Activated CD4-positive, alpha-beta T cell treated with anti-CD3 and anti-CD28 coated beads for 36 hours (primary cell): Measurements from ENCODE around the gene CEP162. TPM values are rescaled to one million over a fixed set of nuclear protein-coding genes. Genes with fewer than 3 reads are reported as not detected.
"Not testable (repeated sequence)": the region's sequence is repeated elsewhere in the genome, so short reads cannot be mapped to it uniquely, and the experiment has no call there.

ENCODE experiments used
- ATAC-seq: fragments of 200-7000 bp; cut with Tn5 transposase; one replicate; pipeline ENCODE4 v1.10.0; 2021; ENCODE audit warnings: mild to moderate bottlenecking, moderate library complexity
- CTCF ChIA-PET: fragments of 350-600 bp; sonication (Branson Sonifier 250); formaldehyde crosslinking; loops from one replicate; lab custom pipeline; 2021; ENCODE audit warnings: antibody characterized with exemption; lab: Charles Lee
- POLR2A ChIA-PET: fragments of 350-600 bp; sonication (Branson Sonifier 250); formaldehyde crosslinking; loops from one replicate; lab custom pipeline; 2021; ENCODE audit warnings: antibody characterized with exemption, inconsistent platforms; lab: Charles Lee
- DNase-seq: peaks from one replicate; pipeline ENCODE4 v3.0.0-alpha.2; 2020
- H3K27ac Mint-ChIP-seq: one replicate; pipeline ENCODE4 v1.8.0; 2021; ENCODE audit warnings: mixed read lengths
- H3K27me3 Mint-ChIP-seq: one replicate; pipeline ENCODE4 v1.8.0; 2021; ENCODE audit warnings: mixed read lengths
- H3K36me3 Mint-ChIP-seq: one replicate; pipeline ENCODE4 v1.8.0; 2021; ENCODE audit warnings: low read depth, mixed read lengths
- H3K4me1 Mint-ChIP-seq: one replicate; pipeline ENCODE4 v1.8.0; 2021; ENCODE audit warnings: mixed read lengths
- H3K4me3 Mint-ChIP-seq: one replicate; pipeline ENCODE4 v1.8.0; 2021; ENCODE audit warnings: mild to moderate bottlenecking, moderate library complexity, mixed read lengths
- H3K9me3 Mint-ChIP-seq: one replicate; pipeline ENCODE4 v1.8.0; 2021; ENCODE audit warnings: low read depth, mixed read lengths
- intact Hi-C, 2 experiments: fragments of 100-400 bp; cut with DNase I in 1 of 2; cut with micrococcal nuclease in 1 of 2; formaldehyde crosslinking; loops; one replicate each; pipeline versions ENCODE4 v1.14.2 to v1.15.1; 2022 to 2024; cut with DNase I, micrococcal nuclease
- total RNA-seq, 2 experiments: library from RNA; stranded (reverse); gene quantifications; one replicate each; pipeline ENCODE4 v1.2.3, GENCODE V29; 2021

Gene CEP162
- total RNA-seq, 2 experiments from 2014 or later = 7.2 to 7.3 TPM

DNA sequence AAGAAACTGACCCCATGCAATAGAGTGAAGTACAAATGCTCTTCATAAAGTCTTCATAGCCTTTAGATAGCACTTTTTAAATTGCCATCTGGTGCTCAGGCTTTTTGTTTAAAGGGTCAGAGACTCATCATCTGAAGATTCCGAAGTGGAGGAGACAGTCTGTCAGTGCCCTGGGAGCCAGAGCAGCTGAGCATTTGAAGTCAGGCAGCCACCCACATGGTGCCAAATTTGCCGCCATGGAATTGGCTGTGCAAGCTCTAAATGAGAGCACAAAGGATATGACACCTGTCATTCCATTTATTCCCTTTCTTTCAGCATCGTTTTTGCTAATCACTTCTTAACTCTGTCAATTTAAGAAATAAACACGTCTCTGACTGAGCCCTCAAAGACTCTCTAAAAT is 32.8 kb upstream of the CEP162 start:
- no peak overlapping the region for H3K4me3 Mint-ChIP-seq
- no peak for DNase-seq
- H3K4me1 Mint-ChIP-seq = no peaks in the 10 kb centered on the region
- POLR2A ChIA-PET = no interaction called here
- no peaks in the 10 kb centered on the region for H3K36me3 Mint-ChIP-seq
- no peak overlapping the region for H3K27ac Mint-ChIP-seq
- no peak for ATAC-seq
- CTCF ChIA-PET = no interaction called here
- H3K9me3 Mint-ChIP-seq = no peaks in the 10 kb centered on the region
- H3K27me3 Mint-ChIP-seq = peaks cover 11% of the 10 kb centered on the region
- intact Hi-C loops = no loop called here

DNA sequence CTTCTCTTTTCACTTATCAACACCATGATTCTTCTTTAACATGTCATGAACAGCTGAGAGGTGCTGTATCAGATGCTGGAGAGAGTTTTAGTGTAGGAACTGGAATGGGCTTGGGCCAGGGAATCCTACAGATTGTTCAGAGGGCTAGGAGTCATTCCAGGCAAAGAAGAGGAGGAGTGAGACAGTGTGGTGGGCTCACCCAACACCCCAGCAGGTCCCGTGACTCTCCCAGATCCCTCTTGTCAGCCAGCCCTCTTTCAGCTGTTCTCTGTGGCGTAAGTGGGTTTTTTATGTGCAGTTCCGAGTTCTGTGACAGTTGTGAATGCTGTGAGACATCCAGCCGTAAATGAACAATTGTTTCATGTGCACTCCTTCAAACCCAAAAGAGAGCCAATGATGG is 31.4 kb upstream of the CEP162 start:
- no peaks in the 10 kb centered on the region for H3K9me3 Mint-ChIP-seq
- H3K27me3 Mint-ChIP-seq = peaks cover 17% of the 10 kb centered on the region
- H3K4me3 Mint-ChIP-seq = no peak overlapping the region
- intact Hi-C loops = no loop called here
- no peak overlapping the region for H3K27ac Mint-ChIP-seq
- DNase-seq (no peak), ATAC-seq (no peak)
- no peaks in the 10 kb centered on the region for H3K36me3 Mint-ChIP-seq
- CTCF ChIA-PET = interaction anchor here (1.0 kb wide), 1 partner anchor 29 kb away, joined by 3 read pairs; no protein-coding TSS in a partner anchor
- POLR2A ChIA-PET = no interaction called here
- H3K4me1 Mint-ChIP-seq = no peaks in the 10 kb centered on the region

DNA sequence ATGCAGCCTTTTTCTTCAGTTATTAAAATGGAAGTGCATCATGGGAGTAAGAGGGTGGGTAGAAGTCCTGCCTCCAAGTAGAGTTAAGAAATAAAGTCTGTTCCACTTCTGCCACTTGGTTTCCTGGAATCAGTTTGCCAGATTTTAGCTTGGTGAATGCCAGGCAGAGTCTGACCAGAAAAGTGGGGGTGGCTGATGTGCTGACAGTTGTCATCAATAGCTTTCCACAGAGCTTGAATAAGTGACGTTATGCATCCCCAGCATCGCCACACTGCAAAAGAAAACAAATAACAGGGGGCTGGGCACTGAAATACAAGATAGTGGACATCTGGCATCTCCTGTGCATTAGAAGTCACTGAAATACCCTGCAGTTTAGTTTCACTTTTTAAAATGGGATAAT is 30.8 kb upstream of the CEP162 start:
- CTCF ChIA-PET = interaction anchor here (1.0 kb wide), 1 partner anchor 30 kb away, joined by 3 read pairs; no protein-coding TSS in a partner anchor
- H3K4me1 Mint-ChIP-seq = no peaks in the 10 kb centered on the region
- intact Hi-C loops = no loop called here
- POLR2A ChIA-PET = no interaction called here
- no peak for ATAC-seq
- H3K9me3 Mint-ChIP-seq = no peaks in the 10 kb centered on the region
- DNase-seq = no peak
- peaks cover 20% of the 10 kb centered on the region for H3K27me3 Mint-ChIP-seq
- H3K27ac Mint-ChIP-seq = no peak overlapping the region
- no peaks in the 10 kb centered on the region for H3K36me3 Mint-ChIP-seq
- no peak overlapping the region for H3K4me3 Mint-ChIP-seq

DNA sequence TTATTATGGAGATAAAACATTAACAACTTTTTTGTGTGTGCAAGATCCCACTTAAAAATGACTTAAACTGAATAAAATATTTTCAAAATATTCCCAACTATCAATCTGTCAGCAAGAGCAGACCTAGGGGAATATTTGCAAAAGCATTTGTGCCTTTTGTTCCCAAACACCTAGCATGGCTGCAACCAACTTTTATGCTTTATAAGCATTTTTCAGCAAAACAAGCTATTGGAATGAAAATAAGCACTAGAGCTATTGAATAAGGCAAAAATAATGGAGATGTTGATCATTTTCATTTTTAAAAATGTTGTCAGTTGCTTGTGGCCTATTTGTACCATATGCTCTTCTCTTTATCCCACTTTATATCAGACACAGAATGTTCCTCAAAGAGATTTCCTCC is 28.2 kb upstream of the CEP162 start:
- DNase-seq = no peak
- no peak for ATAC-seq
- ChIA-PET CTCF (no interaction called here), POLR2A (no interaction called here)
- H3K27me3 Mint-ChIP-seq = peaks cover 23% of the 10 kb centered on the region
- H3K36me3 Mint-ChIP-seq = no peaks in the 10 kb centered on the region
- intact Hi-C loops = no loop called here
- H3K9me3 Mint-ChIP-seq = no peaks in the 10 kb centered on the region
- H3K4me3 Mint-ChIP-seq = no peak overlapping the region
- H3K27ac Mint-ChIP-seq = no peak overlapping the region
- H3K4me1 Mint-ChIP-seq = no peaks in the 10 kb centered on the region

DNA sequence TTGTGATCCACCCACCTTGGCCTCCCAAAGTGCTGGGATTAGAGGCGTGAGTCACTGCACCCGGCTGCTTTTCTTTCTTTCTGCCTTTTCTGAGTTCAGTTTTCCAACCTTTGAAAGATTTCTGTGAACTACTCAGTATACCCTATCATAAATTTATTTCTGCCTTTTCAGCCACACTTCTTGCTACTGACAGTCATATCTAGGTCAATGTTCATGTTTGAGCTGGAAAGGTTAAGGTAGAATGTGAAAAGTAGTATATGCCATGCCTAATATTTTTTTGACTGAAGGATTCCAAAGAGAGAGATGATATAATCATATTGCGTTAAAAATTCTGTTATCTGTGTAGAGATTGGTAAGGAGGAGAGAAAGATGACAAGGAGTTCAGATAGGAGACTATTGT is 25.9 kb upstream of the CEP162 start:
- Mint-ChIP-seq H3K9me3 (no peaks in the 10 kb centered on the region), H3K4me1 (no peaks in the 10 kb centered on the region), H3K27ac (no peak overlapping the region), H3K36me3 (no peaks in the 10 kb centered on the region), H3K4me3 (no peak overlapping the region), H3K27me3 (peaks cover 24% of the 10 kb centered on the region)
- DNase-seq (no peak), ATAC-seq (no peak)
- intact Hi-C loops = no loop called here
- ChIA-PET CTCF (no interaction called here), POLR2A (no interaction called here)

DNA sequence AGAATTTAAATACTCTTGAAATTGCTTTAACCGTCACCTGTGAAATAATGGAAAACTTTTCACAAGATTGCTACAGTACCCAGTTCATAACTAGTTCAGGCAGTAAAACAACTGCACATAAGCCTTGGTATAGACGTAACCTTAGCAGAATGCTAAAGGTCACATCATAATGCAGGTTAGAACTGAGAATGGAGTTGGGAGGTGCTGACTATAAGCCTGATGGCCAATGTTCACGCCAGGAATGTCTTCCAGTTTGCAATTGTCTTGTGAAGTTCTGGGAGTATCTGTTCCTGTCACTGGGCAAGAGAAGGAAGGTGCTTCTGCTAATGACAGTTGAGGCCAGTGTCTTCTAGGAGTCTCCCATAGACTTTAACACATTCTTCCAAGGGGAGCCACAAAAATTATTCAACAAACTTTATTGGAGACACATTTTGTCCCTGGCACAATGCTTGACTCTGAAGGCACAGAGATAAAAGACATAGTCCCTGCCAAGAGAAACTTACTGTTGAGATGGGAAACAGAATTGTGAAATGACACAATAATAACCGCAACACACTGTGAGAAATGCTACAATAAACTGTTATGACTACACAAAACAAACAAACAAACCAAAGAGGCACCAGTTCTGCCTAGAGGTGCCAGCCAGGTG is 24.6 kb upstream of the CEP162 start:
- H3K4me3 Mint-ChIP-seq = no peak overlapping the region
- CTCF ChIA-PET = no interaction called here
- H3K4me1 Mint-ChIP-seq = no peaks in the 10 kb centered on the region
- H3K36me3 Mint-ChIP-seq = no peaks in the 10 kb centered on the region
- H3K27ac Mint-ChIP-seq = no peak overlapping the region
- peaks cover 24% of the 10 kb centered on the region for H3K27me3 Mint-ChIP-seq
- ATAC-seq (no peak), DNase-seq (no peak)
- intact Hi-C loops = no loop called here
- H3K9me3 Mint-ChIP-seq = no peaks in the 10 kb centered on the region
- POLR2A ChIA-PET = no interaction called here

DNA sequence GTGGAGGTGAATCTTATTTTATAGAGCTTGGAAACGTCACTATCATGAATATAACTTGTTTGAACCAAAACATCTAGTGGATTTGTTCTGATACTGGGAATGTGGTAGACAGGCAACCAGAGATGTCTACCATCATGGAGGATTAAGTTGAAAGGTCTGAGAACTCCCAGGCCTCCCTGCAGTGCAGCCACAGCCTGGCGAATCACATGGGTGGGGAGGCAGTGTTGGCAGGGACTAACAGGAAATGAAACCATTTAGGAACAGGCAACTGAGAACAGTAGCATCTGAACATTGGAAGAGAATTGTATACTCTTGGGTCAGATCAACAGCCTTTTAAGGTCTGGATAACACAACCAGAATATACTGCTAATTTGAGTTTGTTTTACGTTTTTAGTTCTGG is 22.3 kb upstream of the CEP162 start:
- POLR2A ChIA-PET = no interaction called here
- peaks cover 17% of the 10 kb centered on the region for H3K27me3 Mint-ChIP-seq
- intact Hi-C loops = no loop called here
- H3K4me1 Mint-ChIP-seq = no peaks in the 10 kb centered on the region
- no peak overlapping the region for H3K4me3 Mint-ChIP-seq
- H3K9me3 Mint-ChIP-seq = no peaks in the 10 kb centered on the region
- DNase-seq = no peak
- ATAC-seq = no peak
- no peak overlapping the region for H3K27ac Mint-ChIP-seq
- no peaks in the 10 kb centered on the region for H3K36me3 Mint-ChIP-seq
- CTCF ChIA-PET = no interaction called here

DNA sequence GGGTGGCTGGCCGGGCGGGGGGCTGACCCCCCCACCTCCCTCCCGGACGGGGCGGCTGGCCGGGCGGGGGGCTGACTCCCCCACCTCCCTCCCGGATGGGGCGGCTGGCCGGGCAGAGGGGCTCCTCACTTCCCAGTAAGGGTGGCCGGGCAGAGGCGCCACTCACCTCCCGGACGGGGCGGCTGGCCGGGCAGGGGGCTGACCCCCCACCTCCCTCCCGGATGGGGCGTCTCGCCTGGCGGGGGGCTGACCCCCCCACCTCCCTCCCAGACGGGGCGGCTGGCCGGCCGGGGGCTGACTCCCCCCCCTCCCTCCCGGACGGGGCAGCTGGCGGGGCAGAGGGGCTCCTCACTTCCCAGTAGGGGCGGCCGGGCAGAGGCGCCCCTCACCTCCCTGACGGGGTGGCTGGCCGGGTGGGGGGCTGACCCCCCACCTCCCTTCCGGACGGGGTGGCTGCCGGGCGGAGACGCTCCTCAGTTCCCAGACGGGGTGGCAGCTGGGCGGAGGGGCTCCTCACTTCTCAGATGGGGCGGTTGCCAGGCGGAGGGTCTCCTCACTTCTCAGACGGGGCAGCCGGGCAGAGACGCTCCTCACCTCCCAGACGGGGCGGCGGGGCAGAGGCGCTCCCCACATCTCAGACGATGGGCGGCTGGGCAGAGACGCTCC is 17.1 kb upstream of the CEP162 start:
- intact Hi-C loops, H3K9me3 Mint-ChIP-seq, H3K27me3 Mint-ChIP-seq, H3K27ac Mint-ChIP-seq, POLR2A ChIA-PET, DNase-seq, H3K4me1 Mint-ChIP-seq, H3K4me3 Mint-ChIP-seq, CTCF ChIA-PET, ATAC-seq, H3K36me3 Mint-ChIP-seq: not testable (repeated sequence)

DNA sequence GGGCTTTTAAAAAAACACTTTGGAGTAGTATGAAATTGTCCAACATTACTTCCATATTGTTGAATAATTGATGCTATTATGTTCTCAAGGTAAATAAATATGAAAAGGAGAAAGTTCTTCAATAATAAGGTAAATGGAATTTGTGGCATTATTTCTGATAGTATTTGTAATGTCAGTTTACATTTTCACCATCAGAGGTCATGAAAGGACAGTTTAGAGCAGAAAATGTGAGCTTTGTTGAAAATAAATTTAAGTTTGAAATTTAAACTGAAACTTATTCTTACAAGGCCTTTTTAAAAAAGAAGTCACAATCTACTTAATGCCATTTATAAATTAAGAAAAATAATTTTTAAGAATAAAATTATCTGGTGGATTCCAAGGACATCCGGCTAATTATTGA is 15.8 kb upstream of the CEP162 start:
- H3K4me1 Mint-ChIP-seq = no peaks in the 10 kb centered on the region
- ATAC-seq (no peak), DNase-seq (no peak)
- intact Hi-C loops = no loop called here
- CTCF ChIA-PET = no interaction called here
- no peaks in the 10 kb centered on the region for H3K36me3 Mint-ChIP-seq
- H3K9me3 Mint-ChIP-seq = peaks cover 3% of the 10 kb centered on the region
- no peak overlapping the region for H3K4me3 Mint-ChIP-seq
- H3K27me3 Mint-ChIP-seq = peaks cover 10% of the 10 kb centered on the region
- no peak overlapping the region for H3K27ac Mint-ChIP-seq
- POLR2A ChIA-PET = no interaction called here

DNA sequence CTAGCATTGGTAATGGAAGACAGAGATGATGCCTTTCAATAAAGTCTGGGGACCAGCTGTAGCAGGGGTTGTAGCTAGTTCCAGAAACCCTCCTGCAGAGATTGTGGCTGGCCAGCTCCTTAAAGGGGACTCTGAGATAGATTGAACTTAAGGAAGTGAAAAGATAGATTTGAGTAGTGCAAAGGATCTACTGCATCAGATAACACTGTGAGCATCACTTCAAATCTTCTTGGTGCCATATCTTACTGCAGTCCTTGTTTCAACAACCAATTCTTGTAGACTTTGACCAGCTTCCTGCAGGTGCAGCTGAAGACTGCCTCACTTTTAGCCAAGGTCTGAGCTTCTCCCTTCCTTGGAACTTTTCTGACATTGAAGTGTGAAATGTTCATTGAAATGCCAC is 14.8 kb upstream of the CEP162 start:
- no peak overlapping the region for H3K27ac Mint-ChIP-seq

DNA sequence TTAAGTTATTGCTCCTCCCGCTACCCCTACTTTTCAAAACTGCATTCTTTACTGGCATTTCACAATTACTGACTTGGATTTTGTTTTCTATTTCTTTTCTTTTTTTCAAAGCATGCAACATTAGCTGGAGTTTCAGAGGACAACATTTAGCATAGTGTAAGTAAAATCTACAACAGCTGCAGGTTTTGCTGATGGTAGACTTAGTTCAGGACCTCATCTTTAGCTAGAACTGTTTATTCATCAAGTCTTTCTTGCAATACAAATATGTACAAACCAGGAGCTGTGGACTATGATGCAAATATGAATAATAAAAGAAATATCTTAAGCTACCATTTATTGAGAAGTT is 728 bp upstream of the CEP162 start:
- Mint-ChIP-seq H3K9me3 (no peaks in the 10 kb centered on the region), H3K36me3 (no peaks in the 10 kb centered on the region), H3K4me1 (peaks cover 11% of the 10 kb centered on the region), H3K4me3 (peak overlapping the region; percentile 84), H3K27me3 (peaks cover 10% of the 10 kb centered on the region), H3K27ac (peak overlapping the region; percentile 92)
- ChIA-PET CTCF (interaction anchor here (0.6 to 2.1 kb wide), 13 partner anchors 8 to 1110 kb away, joined by 3 to 15 read pairs (median 4); partner anchors contain the start of gene CYB5R4), POLR2A (interaction anchor here (0.8 kb wide), 1 partner anchor 68 kb away, joined by 3 read pairs; no protein-coding TSS in a partner anchor)
- intact Hi-C loops = loop anchor here (2.0 to 10.0 kb wide), 5 partner anchors 343 to 1981 kb away; partner anchors contain the start of genes DOP1A (in 1 of the 2), IBTK (in 1 of the 2) and UBE3D (in 1 of the 2)
- ATAC-seq = peak; percentile 2
- no peak for DNase-seq

More for the DNA sequence above, 14.8 kb upstream of the CEP162 start:
- Mint-ChIP-seq H3K4me1 (no peaks in the 10 kb centered on the region), H3K36me3 (no peaks in the 10 kb centered on the region), H3K27me3 (peaks cover 18% of the 10 kb centered on the region), H3K9me3 (peaks cover 3% of the 10 kb centered on the region), H3K4me3 (no peak overlapping the region)
- intact Hi-C loops = no loop called here
- CTCF ChIA-PET = no interaction called here
- ATAC-seq = no peak
- POLR2A ChIA-PET = no interaction called here
- DNase-seq = no peak

DNA sequence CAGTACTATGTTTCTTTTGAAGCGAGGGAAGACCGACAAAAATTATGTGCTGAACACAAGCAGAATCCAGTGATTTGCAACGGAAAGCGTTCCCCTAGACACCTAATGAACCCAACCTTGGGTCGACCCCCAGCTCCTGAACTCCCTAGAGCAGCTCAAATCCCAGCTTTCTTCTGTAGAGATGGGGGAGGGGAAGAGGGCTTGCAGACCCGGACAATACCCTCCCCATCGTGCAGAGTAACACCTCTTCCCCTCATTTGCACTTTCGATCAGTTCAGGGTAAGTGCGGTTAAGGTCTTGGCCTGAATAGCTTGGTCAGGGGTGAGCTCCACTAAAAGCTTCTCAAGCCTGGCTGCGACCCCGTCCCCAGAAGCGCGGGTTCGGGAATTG is 404 bp downstream of the CEP162 start:
- Mint-ChIP-seq H3K27ac (peak overlapping the region; percentile 92), H3K4me1 (peaks cover 16% of the 10 kb centered on the region), H3K4me3 (peak overlapping the region; percentile 84), H3K9me3 (no peaks in the 10 kb centered on the region), H3K36me3 (no peaks in the 10 kb centered on the region), H3K27me3 (peaks cover 4% of the 10 kb centered on the region)
- POLR2A ChIA-PET = no interaction called here
- intact Hi-C loops = loop anchor here (1.0 to 10.0 kb wide), 9 partner anchors 368 to 1980 kb away; partner anchors contain the start of genes CYB5R4 (in 2 of the 2), UBE3D (in 2 of the 2), DOP1A (in 1 of the 2) and IBTK (in 1 of the 2)
- ATAC-seq = no peak
- CTCF ChIA-PET = interaction anchor here (0.7 to 2.1 kb wide), 4 partner anchors 8 to 368 kb away, joined by 3 to 15 read pairs (median 5); partner anchors contain the start of gene CYB5R4
- peak; percentile 4 for DNase-seq
